Fibroblast of skin of abdomen (primary cell): ENCODE data around the gene DPT.

Source experiments
- DNase-seq: peaks from one replicate; pipeline ENCODE4 v3.0.0-alpha.2; 2013

The DPT gene

DNA sequence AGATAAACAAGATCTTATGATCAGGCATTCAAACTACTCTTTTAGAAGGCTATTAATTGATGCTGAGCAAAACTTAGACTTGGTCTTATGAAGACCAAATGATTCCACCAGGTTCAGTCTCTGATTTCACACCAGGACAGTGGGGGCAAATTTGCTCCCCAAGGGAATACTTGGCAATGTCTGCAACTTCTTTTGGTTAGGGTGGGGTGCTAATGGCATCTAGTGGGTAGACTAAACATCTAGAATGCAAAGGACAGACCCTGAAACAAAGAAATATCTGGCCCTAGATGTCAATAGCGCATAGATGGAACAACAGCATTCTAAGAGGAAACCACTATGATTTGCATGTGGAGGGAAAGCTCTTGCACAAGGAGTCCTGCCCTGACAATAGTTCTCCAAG lies 30.6 kb downstream of the DPT start:
- DNase-seq = no peak

GRCh38 chr1:168697356-168698126 lies 31.5 kb downstream of the DPT start:
- peak; percentile 71 for DNase-seq

GRCh38 chr1:168696125-168696760 lies 32.8 kb downstream of the DPT start:
- no peak for DNase-seq

GRCh38 chr1:168693872-168694238 lies 35.2 kb downstream of the DPT start:
- DNase-seq = peak; percentile 23

- no peak for DNase-seq
These were observed 35.7 kb downstream of the DPT start for GRCh38 chr1:168693197-168693871.

- DNase-seq = no peak
These were observed 36.5 kb downstream of the DPT start for GRCh38 chr1:168692472-168692871.

DNA sequence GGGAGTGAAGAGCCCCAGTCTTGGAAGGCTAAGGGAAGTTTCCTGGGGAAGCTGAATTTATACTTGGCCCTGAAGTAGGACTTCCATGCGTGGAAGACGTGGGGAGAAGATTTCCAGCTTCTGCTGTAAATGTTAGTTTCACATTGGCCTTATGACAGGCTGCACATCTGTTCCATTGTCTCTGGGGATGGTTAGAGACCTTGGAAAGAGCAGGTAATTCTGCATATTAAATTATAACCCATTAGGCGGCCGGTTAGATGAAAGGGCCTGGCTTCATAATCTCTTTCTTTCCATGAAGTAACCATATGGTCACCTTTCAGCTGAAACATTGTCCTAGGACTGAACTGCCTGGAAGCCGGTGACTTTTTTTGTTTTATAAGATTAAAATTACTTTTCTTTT lies 37.5 kb downstream of the DPT start:
- DNase-seq = no peak

DNA sequence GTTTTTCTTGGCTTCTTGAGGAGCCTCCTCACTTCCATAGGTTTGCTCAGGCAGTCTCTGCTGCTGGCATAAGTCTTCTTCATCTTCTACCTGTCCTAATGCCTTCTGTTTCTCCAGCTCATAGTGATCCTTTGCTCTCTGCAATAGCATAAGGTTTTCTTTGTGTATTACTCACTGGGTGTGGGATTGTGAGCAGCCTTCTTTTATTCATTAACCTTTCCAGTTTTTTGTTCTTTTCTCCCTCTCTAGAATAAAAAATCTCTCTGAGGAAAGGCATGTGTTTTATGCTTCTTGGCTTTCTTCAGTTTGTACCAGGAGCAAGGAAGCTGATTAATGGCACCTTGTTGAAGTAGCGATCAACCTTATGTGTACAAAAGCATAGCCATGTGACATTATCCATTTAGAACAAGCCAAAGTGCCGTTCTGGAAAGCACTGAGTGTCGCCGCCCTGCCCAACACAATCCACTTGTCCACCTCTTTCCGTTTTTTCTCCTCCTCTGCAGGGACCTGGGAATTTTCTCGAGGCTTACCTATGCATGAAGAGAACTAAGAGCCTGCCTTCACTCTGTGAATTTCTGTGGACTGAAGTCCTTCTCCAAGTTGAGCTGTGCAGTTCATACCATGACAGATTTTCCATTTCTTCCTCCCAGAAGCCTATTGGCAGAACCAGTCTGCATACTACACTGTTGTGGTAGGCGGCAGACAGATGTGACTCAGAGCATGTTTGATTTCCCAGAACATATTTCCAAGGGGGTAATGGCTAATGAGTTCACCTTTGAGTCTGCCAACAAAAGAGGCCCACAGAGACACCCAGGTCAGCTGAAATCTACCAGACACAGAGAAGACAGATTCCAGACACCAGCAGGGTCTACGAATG lies 39.0 kb downstream of the DPT start:
- DNase-seq = peak; percentile 81

DNA sequence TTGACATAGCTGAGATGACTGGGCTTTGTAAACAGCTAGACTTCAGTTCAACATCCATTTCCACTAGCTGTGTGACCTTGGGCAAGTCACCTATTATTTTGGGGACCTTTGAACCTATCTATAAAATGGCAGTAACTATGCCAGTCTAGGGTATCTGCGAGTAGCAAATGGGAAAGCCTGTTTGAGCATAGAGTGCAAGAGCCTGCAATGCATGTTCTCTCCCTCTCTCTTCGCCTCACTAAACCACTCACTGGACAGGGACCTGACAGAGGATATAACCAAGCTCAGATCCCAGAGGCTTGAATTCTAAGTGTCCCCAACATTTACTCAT lies 39.7 kb downstream of the DPT start:
- DNase-seq = no peak

- no peak for DNase-seq
These were observed 40.2 kb downstream of the DPT start for GRCh38 chr1:168688644-168689326.

GRCh38 chr1:168687816-168688215 lies 41.2 kb downstream of the DPT start:
- no peak for DNase-seq

DNA sequence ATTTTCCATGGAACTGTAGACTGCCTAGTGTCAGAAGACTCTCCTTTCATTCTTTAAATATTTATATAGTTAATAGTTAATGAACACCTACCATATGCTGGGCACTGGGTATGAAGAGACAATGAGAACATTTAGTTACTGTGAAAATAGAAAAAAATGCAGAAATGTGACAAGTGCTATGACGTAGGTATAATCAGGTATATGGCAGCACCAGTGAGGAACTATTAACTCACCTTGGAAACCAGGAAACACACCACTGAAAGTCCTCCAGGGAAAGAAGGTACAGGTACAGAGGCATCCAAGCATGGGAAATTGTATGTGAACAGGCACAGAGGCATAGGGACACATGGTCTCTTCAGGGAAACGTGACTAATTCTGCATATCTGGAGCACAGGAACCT lies 42.3 kb downstream of the DPT start:
- DNase-seq = no peak

- DNase-seq = no peak
These were observed 45.1 kb downstream of the DPT start for GRCh38 chr1:168683871-168684270.

DNA sequence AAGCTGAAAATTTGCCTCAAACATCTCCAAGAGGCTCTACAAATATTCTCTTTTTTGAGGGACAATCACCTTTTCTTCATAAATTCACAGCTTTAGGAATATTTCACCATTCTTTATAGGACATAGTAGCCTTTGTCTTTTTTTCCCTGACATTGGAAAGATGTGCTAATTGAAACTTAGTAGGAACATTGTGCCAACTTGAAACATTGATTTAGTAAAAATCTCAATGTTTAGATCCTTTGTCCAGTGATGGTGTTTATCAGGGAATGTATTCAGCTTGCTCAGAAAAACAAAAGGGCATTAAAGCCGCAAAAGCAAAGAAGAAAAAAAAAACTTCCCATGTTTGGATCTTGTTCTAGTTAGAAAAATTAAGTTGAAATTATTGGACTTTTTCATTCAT lies 52.1 kb downstream of the DPT start:
- no peak for DNase-seq

- DNase-seq = peak; percentile 66
These were observed 52.8 kb downstream of the DPT start for GRCh38 chr1:168676029-168676812.

GRCh38 chr1:168673974-168674683 lies 54.9 kb downstream of the DPT start:
- no peak for DNase-seq

DNA sequence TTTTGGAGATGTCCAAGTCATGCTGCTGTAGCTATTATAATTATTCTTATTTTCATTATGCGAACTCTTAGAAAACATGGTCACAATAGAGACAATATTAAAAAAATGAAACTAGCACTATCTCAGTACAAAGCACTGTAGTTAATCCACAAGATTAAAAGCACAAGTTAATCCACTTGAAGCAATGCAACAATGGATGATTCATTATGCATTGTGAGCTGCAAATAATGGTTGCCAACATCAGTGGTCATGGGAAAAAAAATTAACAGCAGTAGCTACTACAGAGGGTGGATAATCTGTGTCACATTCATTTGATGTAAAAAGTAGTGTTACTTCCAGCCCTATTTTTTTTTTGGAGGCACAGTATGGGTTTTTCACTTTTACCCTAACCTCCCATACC lies 56.7 kb downstream of the DPT start:
- DNase-seq = no peak

DNA sequence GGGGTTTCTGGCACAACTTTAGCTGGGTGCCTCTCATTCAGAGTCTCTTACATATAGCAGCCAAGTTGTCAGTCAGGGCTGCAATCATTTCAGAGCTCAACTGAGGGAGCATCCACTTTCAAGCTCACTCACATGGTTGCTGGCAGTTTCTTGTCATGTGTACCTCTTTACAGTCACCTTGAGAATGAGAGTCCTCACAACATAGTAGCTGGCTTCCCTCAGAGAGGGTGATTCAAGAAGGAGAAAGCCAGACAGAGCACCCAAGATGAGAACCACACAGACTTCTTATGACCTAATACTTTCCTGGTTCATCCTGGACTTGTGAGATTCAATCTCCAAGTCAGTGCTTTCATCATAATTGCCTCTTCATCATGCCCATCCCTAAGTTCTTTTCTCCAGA lies 57.2 kb downstream of the DPT start:
- DNase-seq = no peak

DNA sequence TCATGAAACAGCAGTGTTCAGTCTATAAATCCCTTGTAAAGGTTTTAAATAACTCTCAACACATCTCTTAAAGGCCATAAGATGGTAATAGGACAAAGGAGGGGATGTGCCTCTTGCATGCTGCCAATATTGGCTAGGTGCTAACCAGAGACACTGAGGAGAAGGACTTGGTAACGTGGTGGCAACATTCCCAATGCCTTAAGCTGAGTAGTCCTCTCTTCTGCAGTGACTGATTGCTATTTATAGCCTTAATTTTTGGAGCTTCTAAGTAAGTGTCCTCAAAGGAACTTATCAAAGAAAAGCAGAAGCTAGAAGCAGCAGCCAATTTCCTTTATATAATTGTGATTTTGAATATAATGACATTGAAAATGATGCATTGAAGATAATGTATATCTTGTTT lies 63.0 kb downstream of the DPT start:
- DNase-seq = no peak

DNA sequence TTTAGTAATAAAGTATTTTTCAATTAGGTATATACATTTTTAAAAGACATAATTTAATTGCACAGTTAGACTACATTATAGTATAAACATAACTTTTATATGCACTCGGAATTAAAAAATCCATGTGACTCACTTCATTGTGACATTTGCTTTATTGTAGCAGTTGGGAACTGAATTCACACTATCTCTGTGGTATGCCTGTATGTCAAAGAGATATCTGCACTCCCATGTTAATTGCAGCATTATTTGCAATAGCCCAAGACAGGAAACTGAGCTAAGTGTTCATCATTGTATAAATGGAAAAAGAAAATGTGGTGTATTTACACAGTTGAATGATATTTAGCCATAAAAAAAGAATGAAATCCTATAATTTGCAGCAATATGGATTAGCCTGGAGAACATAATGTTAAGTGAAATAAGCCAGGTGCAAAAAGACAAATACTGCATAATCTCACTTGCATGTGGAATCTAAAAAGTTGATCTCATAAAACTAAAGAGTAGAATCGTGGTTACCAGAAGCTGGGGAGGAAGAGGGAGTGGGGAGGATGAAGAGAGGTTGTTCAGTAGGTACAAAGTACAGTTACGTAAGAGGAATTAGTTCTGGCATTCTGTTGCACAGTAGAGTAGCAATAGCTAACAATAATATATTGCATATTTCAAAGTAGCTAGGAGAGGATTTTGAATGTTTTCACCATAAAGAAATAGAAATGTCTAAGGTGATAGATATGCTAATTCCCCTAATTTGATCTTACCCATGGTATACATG lies 64.8 kb downstream of the DPT start:
- DNase-seq = no peak
